Uterus (tissue), 4 donors: ENCODE data around the gene CYP27A1. TPM values are rescaled to one million over a fixed set of nuclear protein-coding genes. Genes with fewer than 3 reads are reported as not detected.
A peak's percentile ranks its signal among the peaks of the same experiment; 100 is the strongest.

Experiments used
- DNase-seq, 2 donors: peaks; one replicate each; pipeline ENCODE4 v3.0.0-alpha.2; 2019 to 2020
- H3K27ac ChIP-seq, 2 donors: fragments of 200-600 bp; sonication (generic); 1 replicate in 1 of 2; 2 replicates in 1 of 2; pipeline ENCODE4 v1.5.1; 2016 to 2018
- H3K27me3 ChIP-seq, 2 donors: fragments of 200-600 bp; sonication (generic); one replicate each; pipeline ENCODE4 v1.5.1; 2018 to 2019; ENCODE audit warnings: control low read depth in 1 of 2
- H3K36me3 ChIP-seq, 2 donors: fragments of 200-600 bp; sonication (generic); one replicate each; pipeline ENCODE4 v1.5.1; 2019; ENCODE audit warnings: control low read depth in 1 of 2
- H3K4me1 ChIP-seq, 2 donors: fragments of 200-600 bp; sonication (generic); one replicate each; pipeline ENCODE4 v1.5.1; 2018 to 2019; ENCODE audit warnings: control low read depth in 1 of 2
- H3K4me3 ChIP-seq, 2 donors: fragments of 200-600 bp; sonication (generic); 1 replicate in 1 of 2; 2 replicates in 1 of 2; pipeline ENCODE4 v1.5.1; 2018 to 2019; ENCODE audit warnings: mild to moderate bottlenecking in 1 of 2
- H3K9me3 ChIP-seq, 2 donors: fragments of 200-600 bp; sonication (generic); one replicate each; pipeline ENCODE4 v1.5.1; 2019; ENCODE audit warnings: control low read depth in 1 of 2
- CTCF ChIP-seq, 4 experiments: fragments of 200-600 bp in 2 of 4; fragments of 450-650 bp in 2 of 4; sonication (generic) in 2 of 4; IDR thresholded peaks; one replicate each; pipeline ENCODE4 v1.5.1; 2016 to 2019; ENCODE audit warnings: antibody characterized with exemption in 4 of 4, mild to moderate bottlenecking in 2 of 4, moderate library complexity in 1 of 4
- POLR2A ChIP-seq, 2 donors: fragments of 450-650 bp; IDR thresholded peaks; one replicate each; pipeline ENCODE4 v1.6.1; 2016; ENCODE audit warnings: antibody characterized with exemption in 2 of 2, mild to moderate bottlenecking in 1 of 2, moderate library complexity in 1 of 2
- intact Hi-C: fragments of 100-400 bp; cut with DNase I; formaldehyde crosslinking; loops from one replicate; pipeline ENCODE4 v1.15.1; 2023; ENCODE audit warnings: low total_unique reads
- total RNA-seq, 4 donors: library from RNA; depleted of rRNA in 3 of 4; stranded (reverse); fragments of >200 nt in 3 of 4; gene quantifications; one replicate each; pipeline versions ENCODE4 v1.1.0 to v1.2.4, GENCODE V29; 2014 to 2023
- donor health status: DM: yes; HTN: yes; CAD: no.

Gene CYP27A1
- total RNA-seq, 4 donors from 2014 or later: 4.1 to 15.7 (median 8.7) TPM

- Histone ChIP-seq H3K4me3 (no peak overlapping the region), H3K4me1 (peaks cover 0 to 7% of the 10 kb centered on the region in 2 donors), H3K27me3 (no peaks in the 10 kb centered on the region), H3K36me3 (no peaks in the 10 kb centered on the region), H3K27ac (peak overlapping the region in 1 of 2 donors; percentile 80), H3K9me3 (no peaks in the 10 kb centered on the region)
- intact Hi-C loops: no loop called here
- no peak for DNase-seq
- TF ChIP-seq POLR2A (IDR thresholded peaks at IDR 0.05): no peak
- no peak for TF ChIP-seq CTCF (IDR thresholded peaks at IDR 0.05)
Measured at GRCh38 chr2:218804817-218805216, 22.9 kb downstream of the CYP27A1 start.

GRCh38 chr2:218805627-218806026 lies 23.7 kb downstream of the CYP27A1 start:
- no peaks in the 10 kb centered on the region for H3K36me3 ChIP-seq
- H3K4me1 ChIP-seq: peaks cover 0 to 7% of the 10 kb centered on the region in 2 donors
- H3K27me3 ChIP-seq: no peaks in the 10 kb centered on the region
- intact Hi-C loops: no loop called here
- TF ChIP-seq POLR2A (IDR thresholded peaks at IDR 0.05) (no peak), CTCF (IDR thresholded peaks at IDR 0.05) (no peak)
- H3K4me3 ChIP-seq: no peak overlapping the region
- peak overlapping the region; percentile 73 to 80 for H3K27ac ChIP-seq
- no peaks in the 10 kb centered on the region for H3K9me3 ChIP-seq
- no peak for DNase-seq

- Histone ChIP-seq H3K36me3 (no peaks in the 10 kb centered on the region), H3K4me1 (peaks cover 0 to 7% of the 10 kb centered on the region in 2 donors), H3K27me3 (no peaks in the 10 kb centered on the region), H3K4me3 (no peak overlapping the region), H3K27ac (peak overlapping the region; percentile 73 to 80), H3K9me3 (no peaks in the 10 kb centered on the region)
- intact Hi-C loops: no loop called here
- DNase-seq: peak; percentile 77 to 85
- no peak for TF ChIP-seq CTCF (IDR thresholded peaks at IDR 0.05)
- no peak for TF ChIP-seq POLR2A (IDR thresholded peaks at IDR 0.05)
Measured at GRCh38 chr2:218806346-218806978, 24.5 kb downstream of the CYP27A1 start.

GRCh38 chr2:218807626-218808025 lies 25.7 kb downstream of the CYP27A1 start:
- Histone ChIP-seq H3K27ac (peak overlapping the region; percentile 73 to 80), H3K27me3 (no peaks in the 10 kb centered on the region), H3K4me3 (no peak overlapping the region), H3K36me3 (no peaks in the 10 kb centered on the region), H3K9me3 (no peaks in the 10 kb centered on the region), H3K4me1 (peaks cover 0 to 7% of the 10 kb centered on the region in 2 donors)
- intact Hi-C loops: no loop called here
- TF ChIP-seq CTCF (IDR thresholded peaks at IDR 0.05): no peak
- no peak for TF ChIP-seq POLR2A (IDR thresholded peaks at IDR 0.05)
- DNase-seq: no peak

GRCh38 chr2:218809515-218809914 lies 27.6 kb downstream of the CYP27A1 start:
- no peak overlapping the region for H3K27ac ChIP-seq
- no peaks in the 10 kb centered on the region for H3K36me3 ChIP-seq
- no peaks in the 10 kb centered on the region for H3K9me3 ChIP-seq
- intact Hi-C loops: no loop called here
- no peak overlapping the region for H3K4me3 ChIP-seq
- TF ChIP-seq CTCF (IDR thresholded peaks at IDR 0.05) (no peak), POLR2A (IDR thresholded peaks at IDR 0.05) (no peak)
- no peak for DNase-seq
- no peaks in the 10 kb centered on the region for H3K27me3 ChIP-seq
- peaks cover 0 to 7% of the 10 kb centered on the region in 2 donors for H3K4me1 ChIP-seq
